Keratinocyte (primary cell): Measurements from ENCODE around the gene SPATS2L. TPM values are rescaled to one million over a fixed set of nuclear protein-coding genes. Genes with fewer than 3 reads are reported as not detected.

Experiments
- DNase-seq: peaks from one replicate; pipeline ENCODE4 v3.0.0-alpha.2; 2011; ENCODE audit warnings: low read depth, missing footprints, low spot score
- FAIRE-seq: peaks from 2 replicates; lab custom pipeline; 2011; peaks lifted over from hg19 to GRCh38; lab: Jason Lieb, UNC
- H2AFZ ChIP-seq: 2 replicates; pipeline ENCODE4 v1.6.0; 2012; ENCODE audit warnings: low read length, control low read depth, inconsistent platforms; ENCODE audit not compliant: control insufficient read depth
- H3K27ac ChIP-seq: 2 replicates; pipeline ENCODE4 v1.5.1; 2011; ENCODE audit warnings: low read length; ENCODE audit not compliant: control insufficient read depth, insufficient read depth
- H3K27me3 ChIP-seq: 3 replicates; pipeline ENCODE4 v1.6.0; 2011; ENCODE audit warnings: low read length; ENCODE audit not compliant: control insufficient read depth, insufficient read depth; ENCODE audit errors: extremely low read depth
- H3K36me3 ChIP-seq, 2 experiments: 2 replicates in 1 of 2; 3 replicates in 1 of 2; pipeline ENCODE4 v1.5.1; 2011; ENCODE audit warnings: low read length in 2 of 2, mild to moderate bottlenecking in 1 of 2; ENCODE audit not compliant: control insufficient read depth in 2 of 2, insufficient read depth in 2 of 2; ENCODE audit errors: extremely low read depth in 1 of 2
- H3K4me1 ChIP-seq: 3 replicates; pipeline ENCODE4 v1.5.1; 2011; ENCODE audit warnings: low read length; ENCODE audit not compliant: control insufficient read depth, insufficient read depth; ENCODE audit errors: extremely low read depth
- H3K4me2 ChIP-seq: 3 replicates; pipeline ENCODE4 v1.6.0; 2011; ENCODE audit warnings: low read depth, low read length; ENCODE audit not compliant: control insufficient read depth, insufficient read depth; ENCODE audit errors: extremely low read depth
- H3K4me3 ChIP-seq, 3 experiments: fragments of 200-600 bp in 1 of 3; sonication (generic) in 1 of 3; 2 replicates in 2 of 3; 3 replicates in 1 of 3; pipeline ENCODE4 v1.5.1; 2011 to 2016; ENCODE audit warnings: low read length in 3 of 3, mild to moderate bottlenecking in 3 of 3, control low read depth in 2 of 3, inconsistent platforms in 1 of 3, low read depth in 1 of 3, mixed read lengths in 1 of 3, mixed run types in 1 of 3, moderate library complexity in 1 of 3; ENCODE audit not compliant: control insufficient read depth in 2 of 3, insufficient read depth in 2 of 3; ENCODE audit errors: extremely low read depth in 1 of 3
- H3K79me2 ChIP-seq: 2 replicates; pipeline ENCODE4 v1.6.0; 2012; ENCODE audit warnings: low read length; ENCODE audit not compliant: control insufficient read depth, insufficient read depth
- H3K9ac ChIP-seq: 3 replicates; pipeline ENCODE4 v1.6.0; 2011; ENCODE audit warnings: low read length; ENCODE audit not compliant: control insufficient read depth, insufficient read depth; ENCODE audit errors: extremely low read depth
- H3K9me1 ChIP-seq: 3 replicates; pipeline ENCODE4 v1.6.0; 2011; ENCODE audit warnings: low read length; ENCODE audit not compliant: control insufficient read depth, insufficient read depth; ENCODE audit errors: extremely low read depth
- H3K9me3 ChIP-seq: 2 replicates; pipeline ENCODE4 v1.5.1; 2012; ENCODE audit warnings: low read depth, low read length; ENCODE audit not compliant: control insufficient read depth
- H4K20me1 ChIP-seq: 3 replicates; pipeline ENCODE4 v1.6.0; 2011; ENCODE audit warnings: low read length; ENCODE audit not compliant: control insufficient read depth, insufficient read depth; ENCODE audit errors: extremely low read depth
- CTCF ChIP-seq, 3 experiments: IDR thresholded peaks in 1 of 3; conservative IDR thresholded peaks in 1 of 3; optimal IDR thresholded peaks in 1 of 3; 2 replicates in 2 of 3; 3 replicates in 1 of 3; pipeline versions ENCODE3 to v1.5.1; 2011; ENCODE audit warnings: low read length in 3 of 3, mild to moderate bottlenecking in 3 of 3, moderate library complexity in 2 of 3, control low read depth in 1 of 3, inconsistent platforms in 1 of 3; ENCODE audit not compliant: insufficient read depth in 2 of 3; ENCODE audit errors: extremely low read depth in 1 of 3
- EZH2 ChIP-seq: IDR thresholded peaks from one replicate; pipeline ENCODE4 v1.6.1; 2012; ENCODE audit warnings: inconsistent platforms, mild to moderate bottlenecking, low read length, moderate library complexity
- dilution Hi-C: fragments of 300-500 bp; cut with MboI; formaldehyde crosslinking; loops from one replicate; pipeline ENCODE4 v1.7.0; 2020; ENCODE audit warnings: low sequenced_read_pairs; ENCODE audit not compliant: extremely low pct_ligation_motif_present
- polyA plus RNA-seq, 5 experiments: library from polyadenylated mRNA; depleted of rRNA in 3 of 5; stranded (reverse) in 3 of 5; stranded (forward) in 1 of 5; unstranded in 1 of 5; fragments of >200 nt; gene quantifications; 1 replicate in 1 of 5; 2 replicates in 3 of 5; 3 replicates in 1 of 5; pipeline versions ENCODE4 v1.2.1 to v1.2.3, GENCODE V29; 2011 to 2012; ENCODE audit warnings: missing spikeins in 2 of 5, low read depth in 1 of 5, low replicate concordance in 1 of 5

The SPATS2L gene
- polyA plus RNA-seq, 1 donor (not counting 4 experiments of a cell fraction or from before 2014, with no cell fraction given) = 95.3 TPM

- H3K79me2 ChIP-seq = peaks cover 92% of the 10 kb centered on the region
- no peak overlapping the region for H3K4me2 ChIP-seq
- H3K4me1 ChIP-seq = peaks cover 41% of the 10 kb centered on the region
- FAIRE-seq (no peak), DNase-seq (no peak)
- H3K36me3 ChIP-seq = peaks cover 0 to 4% of the 10 kb centered on the region in 2 experiments
- H3K9me3 ChIP-seq = no peaks in the 10 kb centered on the region
- H4K20me1 ChIP-seq = no peaks in the 10 kb centered on the region
- peaks cover 2% of the 10 kb centered on the region for H3K9me1 ChIP-seq
- no peak for TF ChIP-seq EZH2
- TF ChIP-seq CTCF (optimal IDR thresholded peaks at IDR 0.05 in 1 of 3, IDR thresholded peaks at IDR 0.05 in 1 of 3, conservative IDR thresholded peaks at IDR 0.05 in 1 of 3; ENCODE audit: extremely low read depth in 1 of 3, insufficient read depth in 2 of 3, low read length in 3 of 3) = no peak
- H3K27me3 ChIP-seq = no peaks in the 10 kb centered on the region
- H2AFZ ChIP-seq = no peak overlapping the region
- H3K9ac ChIP-seq = no peak overlapping the region
- H3K4me3 ChIP-seq = no peak overlapping the region
- H3K27ac ChIP-seq = peak overlapping the region; percentile 47
- dilution Hi-C loops = no loop called here
Measured at GRCh38 chr2:200314976-200315567, 8.6 kb downstream of the SPATS2L start.

GRCh38 chr2:200317975-200318374, 11.5 kb downstream of the SPATS2L start:
- H3K27me3 ChIP-seq = no peaks in the 10 kb centered on the region
- H3K4me1 ChIP-seq = peaks cover 39% of the 10 kb centered on the region
- no peak overlapping the region for H3K4me3 ChIP-seq
- peaks cover 0 to 4% of the 10 kb centered on the region in 2 experiments for H3K36me3 ChIP-seq
- no peaks in the 10 kb centered on the region for H4K20me1 ChIP-seq
- H3K4me2 ChIP-seq = no peak overlapping the region
- dilution Hi-C loops = no loop called here
- no peaks in the 10 kb centered on the region for H3K9me3 ChIP-seq
- no peak overlapping the region for H3K27ac ChIP-seq
- TF ChIP-seq CTCF (optimal IDR thresholded peaks at IDR 0.05 in 1 of 3, IDR thresholded peaks at IDR 0.05 in 1 of 3, conservative IDR thresholded peaks at IDR 0.05 in 1 of 3; ENCODE audit: extremely low read depth in 1 of 3, insufficient read depth in 2 of 3, low read length in 3 of 3) (no peak), EZH2 (no peak)
- H3K9ac ChIP-seq = no peak overlapping the region
- peak; percentile 17 for FAIRE-seq
- no peak overlapping the region for H2AFZ ChIP-seq
- DNase-seq = no peak
- no peaks in the 10 kb centered on the region for H3K9me1 ChIP-seq
- peaks cover 89% of the 10 kb centered on the region for H3K79me2 ChIP-seq
